OCI-LY7 (cell line): ENCODE measurements around the gene SCO1. TPM values are rescaled to one million over a fixed set of nuclear protein-coding genes. Genes with fewer than 3 reads are reported as not detected.

Experiments
- BruUV-seq: library from RNA; stranded (reverse); fragments of 400-500 nt; replicated peaks from 2 replicates; lab custom pipeline; 2021; lab: Mats Ljungman, UMichigan
- CTCF ChIA-PET: fragments of 300-600 bp; sonication (Branson Sonifier 250); formaldehyde crosslinking; loops from one replicate; lab custom pipeline; 2022; ENCODE audit warnings: antibody characterized with exemption; ENCODE audit not compliant: unreplicated experiment; lab: Charles Lee
- POLR2A ChIA-PET: fragments of 300-600 bp; sonication (Branson Sonifier 250); formaldehyde crosslinking; loops from one replicate; lab custom pipeline; 2022; ENCODE audit warnings: antibody characterized with exemption; lab: Charles Lee
- DNase-seq: peaks from one replicate; pipeline ENCODE4 v3.0.0-alpha.2; 2015; ENCODE audit warnings: low spot score
- H2AFZ ChIP-seq: fragments of 200-600 bp; sonication (generic), shearing (Covaris generic); 2 replicates; pipeline ENCODE4 v1.6.1; 2014; ENCODE audit warnings: mild to moderate bottlenecking, antibody characterized with exemption, low read length, moderate library complexity
- H3K27ac ChIP-seq: fragments of 200-600 bp; sonication (generic); 2 replicates; pipeline ENCODE4 v1.5.1; 2014; ENCODE audit warnings: mixed run types, low read depth, mild to moderate bottlenecking, moderate library complexity, low read length, inconsistent platforms; ENCODE audit not compliant: poor library complexity, severe bottlenecking
- H3K36me3 ChIP-seq: fragments of 200-600 bp; sonication (generic); 2 replicates; pipeline ENCODE4 v1.6.1; 2014; ENCODE audit warnings: mild to moderate bottlenecking, antibody characterized with exemption, low read length, moderate library complexity, mixed read lengths; ENCODE audit not compliant: insufficient read depth
- H3K4me1 ChIP-seq: fragments of 200-600 bp; sonication (generic); 2 replicates; pipeline ENCODE4 v1.5.1; 2014; ENCODE audit warnings: mild to moderate bottlenecking, low read length; ENCODE audit not compliant: insufficient read depth, poor library complexity, severe bottlenecking
- H3K4me2 ChIP-seq: fragments of 200-600 bp; sonication (generic); 2 replicates; pipeline ENCODE4 v1.6.1; 2014; ENCODE audit warnings: mild to moderate bottlenecking, low read length
- H3K4me3 ChIP-seq: fragments of 200-600 bp; sonication (generic); 2 replicates; pipeline ENCODE4 v1.5.1; 2014; ENCODE audit warnings: mild to moderate bottlenecking, low read depth, low read length; ENCODE audit not compliant: poor library complexity, severe bottlenecking
- H3K79me2 ChIP-seq: fragments of 200-600 bp; sonication (generic); 2 replicates; pipeline ENCODE4 v1.6.1; 2016; ENCODE audit warnings: low read depth, mild to moderate bottlenecking, low read length, moderate library complexity, mixed read lengths; ENCODE audit not compliant: insufficient read depth
- H3K9me2 ChIP-seq: fragments of 200-600 bp; sonication (generic); 2 replicates; pipeline ENCODE4 v1.6.1; 2016; ENCODE audit warnings: mild to moderate bottlenecking, low read length, mixed read lengths; ENCODE audit not compliant: insufficient read depth
- H3K9me3 ChIP-seq: fragments of 200-600 bp; sonication (generic); 2 replicates; pipeline ENCODE4 v1.6.1; 2014; ENCODE audit warnings: mild to moderate bottlenecking, mixed run types, low read length, mixed read lengths
- H4K20me1 ChIP-seq: fragments of 200-600 bp; sonication (generic); 2 replicates; pipeline ENCODE4 v1.6.1; 2014; ENCODE audit warnings: mild to moderate bottlenecking, antibody characterized with exemption, low read length, moderate library complexity, mixed read lengths; ENCODE audit not compliant: insufficient read depth
- CTCF ChIP-seq: fragments of 200-600 bp; sonication (generic); conservative IDR thresholded peaks from 2 replicates; pipeline ENCODE4 v1.5.1; 2014; ENCODE audit warnings: mild to moderate bottlenecking, antibody characterized with exemption, low read length, moderate library complexity, mixed read lengths
- EZH2phosphoT487 ChIP-seq: fragments of 200-600 bp; sonication (generic); IDR thresholded peaks from 2 replicates; pipeline ENCODE4 v1.6.1; 2018; ENCODE audit warnings: low read depth, borderline replicate concordance, mild to moderate bottlenecking, mixed run types, antibody characterized with exemption, low read length, moderate library complexity, mixed read lengths
- intact Hi-C: fragments of 100-400 bp; cut with micrococcal nuclease; formaldehyde crosslinking; loops from one replicate; pipeline ENCODE4 v1.10.0; 2022; ENCODE audit not compliant: unreplicated experiment
- total RNA-seq, 2 experiments: library from RNA; depleted of rRNA in 1 of 2; stranded (reverse); fragments of >200 nt in 1 of 2; shearing (Covaris generic) in 1 of 2; gene quantifications; 2 replicates each; pipeline ENCODE4 v1.2.3, GENCODE V29; 2014 to 2022

Gene SCO1
- total RNA-seq, 2 experiments from 2014 or later = 32.2 to 44.4 TPM

GRCh38 chr17:10744501-10745000 lies 47.2 kb upstream of the SCO1 start:
- ChIA-PET POLR2A (no interaction called here), CTCF (no interaction called here)
- no peaks in the 10 kb centered on the region for H4K20me1 ChIP-seq
- H3K9me2 ChIP-seq = no peaks in the 10 kb centered on the region
- no peak for DNase-seq
- no peaks in the 10 kb centered on the region for H3K79me2 ChIP-seq
- BruUV-seq = no TSS peak
- no peaks in the 10 kb centered on the region for H3K9me3 ChIP-seq
- no peaks in the 10 kb centered on the region for H3K36me3 ChIP-seq
- H3K4me2 ChIP-seq = no peak overlapping the region
- TF ChIP-seq CTCF = no peak
- no peak for TF ChIP-seq EZH2phosphoT487
- H2AFZ ChIP-seq = no peak overlapping the region
- H3K27ac ChIP-seq = no peak overlapping the region
- H3K4me1 ChIP-seq = no peaks in the 10 kb centered on the region
- intact Hi-C loops = no loop called here
- H3K4me3 ChIP-seq = no peak overlapping the region

- Histone ChIP-seq H3K9me3 (no peaks in the 10 kb centered on the region), H3K4me1 (no peaks in the 10 kb centered on the region), H3K4me2 (no peak overlapping the region), H3K79me2 (no peaks in the 10 kb centered on the region), H3K4me3 (no peak overlapping the region), H3K27ac (no peak overlapping the region), H4K20me1 (no peaks in the 10 kb centered on the region), H2AFZ (no peak overlapping the region), H3K36me3 (no peaks in the 10 kb centered on the region), H3K9me2 (no peaks in the 10 kb centered on the region)
- ChIA-PET CTCF (no interaction called here), POLR2A (interaction anchor here (0.7 kb wide), 1 partner anchor 10 kb away, joined by 7 read pairs; no protein-coding TSS in a partner anchor)
- DNase-seq = no peak
- no peak for TF ChIP-seq CTCF
- TF ChIP-seq EZH2phosphoT487 = no peak
- intact Hi-C loops = no loop called here
- no TSS peak for BruUV-seq
Measured at GRCh38 chr17:10743316-10744009, 46.1 kb upstream of the SCO1 start.

- Histone ChIP-seq H3K9me2 (no peaks in the 10 kb centered on the region), H3K27ac (no peak overlapping the region), H3K79me2 (no peaks in the 10 kb centered on the region), H3K4me3 (no peak overlapping the region), H4K20me1 (no peaks in the 10 kb centered on the region), H3K9me3 (no peaks in the 10 kb centered on the region), H3K36me3 (no peaks in the 10 kb centered on the region), H3K4me2 (no peak overlapping the region), H2AFZ (no peak overlapping the region), H3K4me1 (no peaks in the 10 kb centered on the region)
- BruUV-seq = no TSS peak
- intact Hi-C loops = no loop called here
- DNase-seq = no peak
- POLR2A ChIA-PET = interaction anchor here (0.7 kb wide), 1 partner anchor 9 kb away, joined by 7 read pairs; no protein-coding TSS in a partner anchor
- TF ChIP-seq EZH2phosphoT487 (no peak), CTCF (no peak)
- CTCF ChIA-PET = no interaction called here
Measured at GRCh38 chr17:10742431-10742830, 45.1 kb upstream of the SCO1 start.
